GM12878 (cell line): ENCODE measurements around the gene FAM53B. TPM values are rescaled to one million over a fixed set of nuclear protein-coding genes. Genes with fewer than 3 reads are reported as not detected.

Experiments used
- ATAC-seq: fragments of 200-7000 bp; cut with Tn5 transposase; 3 replicates; pipeline ENCODE4 v1.9.1; 2020; ENCODE audit warnings: mild to moderate bottlenecking, moderate library complexity
- BruUV-seq: library from RNA; stranded (reverse); fragments of 400-500 nt; replicated peaks from 2 replicates; lab custom pipeline; 2021; lab: Mats Ljungman, UMichigan
- CTCF ChIA-PET: fragments of 300-600 bp; sonication (Branson Sonifier 250); formaldehyde crosslinking; extraction: SDS; loops from one replicate; lab custom pipeline; 2021; ENCODE audit warnings: inconsistent platforms; lab: Yijun Ruan, JAX
- POLR2A ChIA-PET: fragments of 350-600 bp; formaldehyde crosslinking; extraction: SDS; loops from one replicate; lab custom pipeline; 2021; ENCODE audit warnings: inconsistent platforms; lab: Charles Lee
- RAD21 ChIA-PET: fragments of 300-600 bp; sonication (Branson Sonifier 250); formaldehyde crosslinking; loops from one replicate; lab custom pipeline; 2023; ENCODE audit warnings: antibody characterized with exemption; ENCODE audit not compliant: unreplicated experiment; lab: Charles Lee
- SMC1A ChIA-PET: fragments of 300-600 bp; sonication (Branson Sonifier 250); formaldehyde crosslinking; loops from one replicate; lab custom pipeline; 2023; ENCODE audit not compliant: unreplicated experiment, uncharacterized antibody; lab: Charles Lee
- DNase-seq: peaks from one replicate; pipeline ENCODE4 v3.0.0-alpha.2; 2011; ENCODE audit warnings: low read depth, low spot score
- FAIRE-seq: peaks from 3 replicates; lab custom pipeline; 2011; peaks lifted over from hg19 to GRCh38; lab: Jason Lieb, UNC
- H2AFZ ChIP-seq: 2 replicates; pipeline ENCODE4 v1.6.0; 2011; ENCODE audit warnings: low read depth, low read length, control low read depth; ENCODE audit not compliant: control insufficient read depth
- H3K27ac ChIP-seq: 2 replicates; pipeline ENCODE4 v1.5.1; 2011; ENCODE audit warnings: control low read depth; ENCODE audit not compliant: control insufficient read depth, insufficient read depth
- H3K27me3 ChIP-seq, 2 experiments: replicated peaks in 1 of 2; 2 replicates each; pipeline versions ENCODE4 v1.6.0 to v1.6.1; 2011; ENCODE audit warnings: low read length in 1 of 2; ENCODE audit not compliant: control insufficient read depth in 2 of 2, insufficient read depth in 2 of 2
- H3K36me3 ChIP-seq, 2 experiments: 2 replicates each; pipeline ENCODE4 v1.5.1; 2011; ENCODE audit warnings: low read length in 1 of 2; ENCODE audit not compliant: control insufficient read depth in 2 of 2, insufficient read depth in 2 of 2
- H3K4me1 ChIP-seq: 2 replicates; pipeline ENCODE4 v1.6.1; 2011; ENCODE audit warnings: mild to moderate bottlenecking, low read length, moderate library complexity, mixed read lengths; ENCODE audit not compliant: control insufficient read depth, insufficient read depth
- H3K4me2 ChIP-seq: 2 replicates; pipeline ENCODE4 v1.6.0; 2011; ENCODE audit warnings: control low read depth; ENCODE audit not compliant: control insufficient read depth, insufficient read depth
- H3K4me3 ChIP-seq: fragments of 200-600 bp; sonication (generic); 2 replicates; pipeline ENCODE4 v1.5.1; 2016
- H3K79me2 ChIP-seq: 2 replicates; pipeline ENCODE4 v1.6.0; 2011; ENCODE audit warnings: low read length; ENCODE audit not compliant: control insufficient read depth, insufficient read depth
- H3K9ac ChIP-seq: 2 replicates; pipeline ENCODE4 v1.8.0; 2011; ENCODE audit warnings: low read length, control low read depth, mixed read lengths; ENCODE audit not compliant: control insufficient read depth, insufficient read depth
- H3K9me3 ChIP-seq: replicated peaks from 3 replicates; pipeline ENCODE4 v1.5.1; 2011; ENCODE audit warnings: mild to moderate bottlenecking, low read length; ENCODE audit not compliant: control insufficient read depth, insufficient read depth
- H4K20me1 ChIP-seq: 2 replicates; pipeline ENCODE4 v1.6.0; 2011; ENCODE audit not compliant: control insufficient read depth, insufficient read depth
- CEBPB ChIP-seq, 2 experiments: fragments of 150-350 bp in 1 of 2; IDR thresholded peaks; 2 replicates each; pipeline ENCODE4 v1.6.1; 2012 to 2014; ENCODE audit warnings: low read depth in 2 of 2, low read length in 2 of 2, borderline replicate concordance in 1 of 2, inconsistent platforms in 1 of 2
- CEBPZ ChIP-seq: fragments of 150-350 bp; IDR thresholded peaks from 2 replicates; pipeline ENCODE4 v1.6.1; 2016; ENCODE audit warnings: low read depth, low read length
- CUX1 ChIP-seq: IDR thresholded peaks from 2 replicates; pipeline ENCODE4 v1.6.1; 2012; ENCODE audit warnings: improper control_type of control experiment, low read depth, low read length; ENCODE audit not compliant: insufficient replicate concordance
- MEF2A ChIP-seq: IDR thresholded peaks from 2 replicates; pipeline ENCODE4 v1.6.1; 2011; ENCODE audit warnings: low read depth, mild to moderate bottlenecking, low read length, moderate library complexity; ENCODE audit not compliant: insufficient read depth
- RB1 ChIP-seq: fragments of 450-650 bp; formaldehyde crosslinking; IDR thresholded peaks from 2 replicates; pipeline ENCODE4 v1.6.1; 2017; ENCODE audit warnings: mild to moderate bottlenecking, borderline replicate concordance
- SMC3 ChIP-seq: IDR thresholded peaks from 2 replicates; pipeline ENCODE4 v1.6.1; 2011; ENCODE audit warnings: low read length, improper control_type of control experiment, borderline replicate concordance
- SRF ChIP-seq, 2 experiments: IDR thresholded peaks; 2 replicates each; pipeline ENCODE4 v1.6.1; 2011; ENCODE audit warnings: low read depth in 2 of 2, low read length in 2 of 2, mild to moderate bottlenecking in 1 of 2, moderate library complexity in 1 of 2
- TCF3 ChIP-seq: IDR thresholded peaks from 2 replicates; pipeline ENCODE4 v1.6.1; 2012; ENCODE audit warnings: low read depth, mild to moderate bottlenecking, low read length, borderline replicate concordance; ENCODE audit not compliant: insufficient read depth
- ZBED1 ChIP-seq: IDR thresholded peaks from 2 replicates; pipeline ENCODE4 v1.6.1; 2016; ENCODE audit warnings: borderline replicate concordance
- ZNF207 ChIP-seq: fragments of 450-650 bp; IDR thresholded peaks from 2 replicates; pipeline ENCODE4 v1.6.1; 2014; ENCODE audit warnings: antibody characterized with exemption, mild to moderate bottlenecking, borderline replicate concordance
- ZNF687 ChIP-seq: fragments of 450-650 bp; IDR thresholded peaks from 2 replicates; pipeline ENCODE4 v1.6.1; 2017; ENCODE audit warnings: mild to moderate bottlenecking, moderate library complexity
- WGBS: methylation state at CpG from one replicate; pipeline ENCODE4 v1.1.6; 2016; ENCODE audit warnings: low lambda C conversion rate; ENCODE audit not compliant: insufficient replicate concordance, insufficient coverage; ENCODE audit errors: missing lambda C conversion rate; 5-methylcytosine and 5-hydroxymethylcytosine counted together
- in situ Hi-C: fragments of 300-500 bp; cut with MboI; formaldehyde crosslinking; loops from 9 replicates; pipeline ENCODE4 v1.14.3; 2018; ENCODE audit warnings: mixed read lengths
- intact Hi-C: fragments of 100-400 bp; cut with micrococcal nuclease; formaldehyde crosslinking; loops from one replicate; pipeline ENCODE4 v1.14.2; 2022; ENCODE audit not compliant: unreplicated experiment
- polyA plus RNA-seq, 11 experiments: library from polyadenylated mRNA; depleted of rRNA in 4 of 11; unstranded in 6 of 11; stranded (reverse) in 5 of 11; fragments of >200 nt; fragmentation: Nextera tagmentation in 4 of 11; fragmentation: Illumina TruSeq in 1 of 11; extraction: Ambion mirVana in 4 of 11; extraction: Trizol in 1 of 11; gene quantifications; 1 replicate in 1 of 11; 2 replicates in 10 of 11; pipeline versions ENCODE4 v1.2.1 to v1.2.3, GENCODE V29; 2011 to 2016; ENCODE audit warnings: inconsistent platforms in 2 of 11, missing spikeins in 2 of 11, low read depth in 1 of 11
- total RNA-seq, 4 experiments: library from RNA; depleted of rRNA in 3 of 4; stranded (reverse); fragments of >200 nt in 3 of 4; fragmentation: Illumina TruSeq in 1 of 4; extraction: Trizol in 1 of 4; gene quantifications; 2 replicates each; pipeline versions ENCODE4 v1.2.1 to v1.2.3, GENCODE V29; 2013 to 2021

The FAM53B gene
- total and polyA plus RNA-seq, 10 of the 15 experiments (the other 5 are each of a cell fraction or from before 2014, with no cell fraction given) = 0.05 to 26.3 (median 8.1) TPM

GRCh38 chr10:124574456-124575070 lies 169.6 kb downstream of the FAM53B start:
- intact Hi-C loops = no loop called here
- Histone ChIP-seq H3K9ac (no peak overlapping the region), H3K27ac (no peak overlapping the region), H3K79me2 (no peaks in the 10 kb centered on the region), H3K27me3 (no peaks in the 10 kb centered on the region; a peak in 1 of 4 replicates), H2AFZ (no peak overlapping the region), H3K4me1 (no peaks in the 10 kb centered on the region), H3K9me3 (no peaks in the 10 kb centered on the region), H3K36me3 (no peaks in the 10 kb centered on the region), H3K4me3 (no peak overlapping the region), H3K4me2 (no peak overlapping the region), H4K20me1 (no peaks in the 10 kb centered on the region)
- ChIA-PET POLR2A (no interaction called here), CTCF (no interaction called here), RAD21 (no interaction called here), SMC1A (no interaction called here)
- no peak for ATAC-seq
- WGBS = 40% methylated on average over 14 of the region's 14 CpGs
- FAIRE-seq = no peak
- BruUV-seq = no TSS peak
- in situ Hi-C loops = no loop called here
- no peak for DNase-seq
- no peak for TF ChIP-seq RB1
- no peak for TF ChIP-seq SMC3
- TF ChIP-seq TCF3 = no peak
- TF ChIP-seq MEF2A = no peak
- no peak for TF ChIP-seq SRF (IDR thresholded peaks at IDR 0.05; ENCODE audit: low read depth in 2 of 2, low read length in 2 of 2)
- TF ChIP-seq ZNF207 = no peak
- TF ChIP-seq CEBPZ = no peak
- no peak for TF ChIP-seq CUX1
- no peak for TF ChIP-seq CEBPB (IDR thresholded peaks at IDR 0.05; ENCODE audit: borderline replicate concordance in 1 of 2, low read depth in 2 of 2, low read length in 2 of 2)
- no peak for TF ChIP-seq ZNF687
- no peak for TF ChIP-seq ZBED1
